PC-9 (cell line): ENCODE results near the gene SRC.

Experiments used
- EZH2 ChIP-seq: fragments of 200-600 bp; sonication (generic); IDR thresholded peaks from 2 replicates; pipeline ENCODE4 v1.8.0; 2017; ENCODE audit warnings: antibody characterized with exemption, low read depth
- TF ChIP-seq, protein P1 (sequence below): fragments of 200-600 bp; sonication (generic); conservative IDR thresholded peaks from 2 replicates; pipeline ENCODE4 v1.6.1; 2017; ENCODE audit warnings: mixed run types, antibody characterized with exemption, mild to moderate bottlenecking, moderate library complexity

DNA sequence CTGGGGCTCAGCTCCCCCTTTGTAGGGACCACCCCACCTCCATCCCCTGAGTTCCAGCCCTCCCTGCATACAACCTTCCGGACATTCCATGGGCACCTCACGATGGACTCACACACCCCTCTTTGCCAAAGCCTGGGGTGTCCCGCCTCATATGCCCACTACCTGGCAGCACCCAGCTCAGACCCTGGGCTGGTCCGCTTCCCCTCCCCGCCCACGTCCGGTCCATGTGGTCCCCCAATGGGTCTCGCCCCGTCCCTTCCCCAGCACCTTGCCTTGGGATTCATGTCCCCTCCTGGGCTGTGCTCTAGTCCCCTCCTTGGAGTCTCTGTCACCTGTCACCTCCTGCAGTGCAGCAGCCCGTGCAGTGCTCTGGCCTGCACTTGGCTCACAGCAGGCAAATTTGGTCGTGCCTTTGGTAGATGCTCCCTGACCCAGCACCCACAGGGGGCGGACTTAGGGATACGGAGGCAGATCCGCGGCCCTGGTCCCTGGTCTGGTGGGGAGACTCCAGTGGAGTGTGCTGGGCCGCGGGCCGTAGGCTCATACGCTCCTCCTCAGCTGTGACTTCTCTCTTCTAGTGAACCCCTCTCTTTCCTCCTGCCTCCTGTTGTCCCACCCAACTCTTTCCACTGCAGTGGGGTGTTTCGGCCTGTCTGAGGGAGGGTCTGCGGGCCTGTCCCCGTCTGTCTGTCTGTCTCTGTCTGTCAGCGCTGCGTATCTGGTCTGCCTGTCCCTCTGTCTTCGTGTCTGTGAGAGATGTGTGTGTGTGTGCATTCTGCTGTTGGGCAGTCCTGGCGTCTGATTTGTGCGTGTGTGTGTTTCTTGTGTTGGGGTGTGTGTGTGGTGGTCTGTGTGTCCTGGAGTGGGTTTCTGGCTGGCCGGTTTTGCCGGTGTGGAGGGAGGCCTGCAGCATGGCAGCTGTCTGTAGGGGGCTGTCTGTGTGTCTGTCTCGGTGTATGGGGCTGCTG, 69.5 kb downstream of the SRC start:
- TF ChIP-seq, protein P1, sequence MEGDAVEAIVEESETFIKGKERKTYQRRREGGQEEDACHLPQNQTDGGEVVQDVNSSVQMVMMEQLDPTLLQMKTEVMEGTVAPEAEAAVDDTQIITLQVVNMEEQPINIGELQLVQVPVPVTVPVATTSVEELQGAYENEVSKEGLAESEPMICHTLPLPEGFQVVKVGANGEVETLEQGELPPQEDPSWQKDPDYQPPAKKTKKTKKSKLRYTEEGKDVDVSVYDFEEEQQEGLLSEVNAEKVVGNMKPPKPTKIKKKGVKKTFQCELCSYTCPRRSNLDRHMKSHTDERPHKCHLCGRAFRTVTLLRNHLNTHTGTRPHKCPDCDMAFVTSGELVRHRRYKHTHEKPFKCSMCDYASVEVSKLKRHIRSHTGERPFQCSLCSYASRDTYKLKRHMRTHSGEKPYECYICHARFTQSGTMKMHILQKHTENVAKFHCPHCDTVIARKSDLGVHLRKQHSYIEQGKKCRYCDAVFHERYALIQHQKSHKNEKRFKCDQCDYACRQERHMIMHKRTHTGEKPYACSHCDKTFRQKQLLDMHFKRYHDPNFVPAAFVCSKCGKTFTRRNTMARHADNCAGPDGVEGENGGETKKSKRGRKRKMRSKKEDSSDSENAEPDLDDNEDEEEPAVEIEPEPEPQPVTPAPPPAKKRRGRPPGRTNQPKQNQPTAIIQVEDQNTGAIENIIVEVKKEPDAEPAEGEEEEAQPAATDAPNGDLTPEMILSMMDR: no peak
- TF ChIP-seq EZH2: no peak
